SU-DHL-6 (cell line): ENCODE measurements around the gene CLMN.

ENCODE experiments used
- H2AFZ ChIP-seq: fragments of 200-600 bp; sonication (generic); 2 replicates; pipeline ENCODE4 v1.6.1; 2014; ENCODE audit warnings: low read depth, mild to moderate bottlenecking, moderate library complexity, mixed read lengths, antibody characterized with exemption, low read length; ENCODE audit not compliant: severe bottlenecking
- H3F3A ChIP-seq: fragments of 200-600 bp; shearing (Covaris generic); 2 replicates; pipeline ENCODE4 v1.6.0; 2016; ENCODE audit warnings: antibody characterized with exemption, mild to moderate bottlenecking; ENCODE audit not compliant: insufficient read depth
- H3K27ac ChIP-seq: fragments of 200-600 bp; sonication (generic); 2 replicates; pipeline ENCODE4 v1.5.1; 2016; ENCODE audit warnings: low read depth, mild to moderate bottlenecking, low read length, moderate library complexity, mixed read lengths
- H3K27me3 ChIP-seq: fragments of 200-600 bp; sonication (generic), shearing (Covaris generic); 2 replicates; pipeline ENCODE4 v1.6.0; 2014; ENCODE audit warnings: mild to moderate bottlenecking, low read length
- H3K36me3 ChIP-seq: fragments of 200-600 bp; sonication (generic); 2 replicates; pipeline ENCODE4 v1.6.1; 2014; ENCODE audit warnings: mild to moderate bottlenecking, low read length, mixed read lengths
- H3K4me2 ChIP-seq: fragments of 300-600, 200-600 bp; shearing (Covaris generic), sonication (generic); 2 replicates; pipeline ENCODE4 v1.6.0; 2014; ENCODE audit warnings: low read length, low read depth, mild to moderate bottlenecking; ENCODE audit not compliant: poor library complexity, severe bottlenecking
- H3K4me3 ChIP-seq: fragments of 200-600 bp; sonication (generic); 2 replicates; pipeline ENCODE4 v1.5.1; 2014; ENCODE audit warnings: antibody characterized with exemption, low read length, mild to moderate bottlenecking, mixed read lengths; ENCODE audit not compliant: insufficient read depth, poor library complexity, severe bottlenecking
- H3K79me2 ChIP-seq: fragments of 200-600 bp; sonication (generic); 2 replicates; pipeline ENCODE4 v1.6.1; 2014; ENCODE audit warnings: mild to moderate bottlenecking, low read length, moderate library complexity; ENCODE audit not compliant: insufficient read depth
- H3K9ac ChIP-seq: fragments of 200-600 bp; sonication (generic); 2 replicates; pipeline ENCODE4 v1.7.0; 2014; ENCODE audit warnings: mild to moderate bottlenecking, low read length
- H3K9me2 ChIP-seq: fragments of 200-600 bp; sonication (generic); replicated peaks from 2 replicates; pipeline ENCODE4 v1.6.1; 2014; ENCODE audit warnings: low read length; ENCODE audit not compliant: insufficient read depth
- H3K9me3 ChIP-seq: fragments of 200-600 bp; sonication (generic); 2 replicates; pipeline ENCODE4 v1.6.1; 2014; ENCODE audit warnings: low read length, mixed read lengths; ENCODE audit not compliant: insufficient read depth
- H4K20me1 ChIP-seq: fragments of 200-600 bp; sonication (generic); 2 replicates; pipeline ENCODE4 v1.6.1; 2014; ENCODE audit warnings: low read depth, mild to moderate bottlenecking, antibody characterized with exemption, low read length, moderate library complexity, mixed read lengths
- EZH2phosphoT487 ChIP-seq: fragments of 200-600 bp; sonication (generic), shearing (Covaris generic); conservative IDR thresholded peaks from 2 replicates; pipeline ENCODE4 v1.6.1; 2018; ENCODE audit warnings: mild to moderate bottlenecking, antibody characterized with exemption, low read length, moderate library complexity, mixed read lengths
- TF ChIP-seq, protein P1 (sequence below): fragments of 200-600 bp; sonication (generic); IDR thresholded peaks from one replicate; pipeline ENCODE4 v1.5.1; 2017; ENCODE audit warnings: antibody characterized with exemption, mild to moderate bottlenecking, low read length, moderate library complexity; ENCODE audit not compliant: insufficient read depth, poor library complexity, severe bottlenecking

Gene CLMN

DNA sequence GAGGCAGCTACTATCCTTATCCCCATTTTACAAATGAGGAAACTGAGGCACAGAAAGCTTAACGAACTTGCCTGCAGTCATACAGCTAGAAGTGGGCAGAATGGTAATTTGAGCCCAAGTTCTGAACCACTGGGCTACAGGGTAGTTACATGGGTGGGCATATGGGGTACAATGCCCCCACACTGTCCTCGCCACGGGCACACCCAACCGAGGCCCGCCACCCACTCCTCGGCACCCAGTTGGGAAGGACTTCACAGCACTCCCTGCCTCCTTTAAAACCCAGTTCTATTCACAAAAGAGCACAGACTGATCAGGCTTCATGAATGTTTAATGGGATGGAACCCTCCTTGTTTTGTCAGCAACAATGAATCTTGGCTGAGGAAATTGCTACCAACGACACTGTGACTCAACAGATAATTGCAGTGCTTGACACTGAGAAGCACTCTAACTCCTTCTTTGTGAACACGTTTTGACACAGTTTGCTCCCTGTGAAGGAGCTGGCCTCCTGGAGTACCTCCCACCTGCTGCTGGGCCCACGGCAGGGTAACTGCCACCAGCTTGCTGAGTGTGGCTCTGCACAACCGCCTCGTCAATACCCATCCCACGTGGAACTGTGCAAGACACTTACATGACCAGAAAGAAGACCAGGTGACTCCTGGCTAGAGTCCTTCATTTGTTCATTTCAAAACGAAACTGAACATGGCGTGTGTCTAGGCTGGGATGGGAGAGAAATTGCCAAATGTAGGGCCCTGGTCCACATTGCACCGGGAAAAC, 63.5 kb downstream of the CLMN start:
- no peaks in the 10 kb centered on the region for H3K79me2 ChIP-seq
- no peaks in the 10 kb centered on the region for H3F3A ChIP-seq
- no peak overlapping the region for H3K27ac ChIP-seq
- no peaks in the 10 kb centered on the region for H3K9me2 ChIP-seq
- H3K4me2 ChIP-seq, result no peak overlapping the region
- no peaks in the 10 kb centered on the region for H3K27me3 ChIP-seq
- no peaks in the 10 kb centered on the region for H3K9me3 ChIP-seq
- no peaks in the 10 kb centered on the region for H3K36me3 ChIP-seq
- no peak overlapping the region for H3K4me3 ChIP-seq
- no peak overlapping the region for H2AFZ ChIP-seq
- H4K20me1 ChIP-seq, result no peaks in the 10 kb centered on the region
- no peak for TF ChIP-seq EZH2phosphoT487
- TF ChIP-seq, protein P1, sequence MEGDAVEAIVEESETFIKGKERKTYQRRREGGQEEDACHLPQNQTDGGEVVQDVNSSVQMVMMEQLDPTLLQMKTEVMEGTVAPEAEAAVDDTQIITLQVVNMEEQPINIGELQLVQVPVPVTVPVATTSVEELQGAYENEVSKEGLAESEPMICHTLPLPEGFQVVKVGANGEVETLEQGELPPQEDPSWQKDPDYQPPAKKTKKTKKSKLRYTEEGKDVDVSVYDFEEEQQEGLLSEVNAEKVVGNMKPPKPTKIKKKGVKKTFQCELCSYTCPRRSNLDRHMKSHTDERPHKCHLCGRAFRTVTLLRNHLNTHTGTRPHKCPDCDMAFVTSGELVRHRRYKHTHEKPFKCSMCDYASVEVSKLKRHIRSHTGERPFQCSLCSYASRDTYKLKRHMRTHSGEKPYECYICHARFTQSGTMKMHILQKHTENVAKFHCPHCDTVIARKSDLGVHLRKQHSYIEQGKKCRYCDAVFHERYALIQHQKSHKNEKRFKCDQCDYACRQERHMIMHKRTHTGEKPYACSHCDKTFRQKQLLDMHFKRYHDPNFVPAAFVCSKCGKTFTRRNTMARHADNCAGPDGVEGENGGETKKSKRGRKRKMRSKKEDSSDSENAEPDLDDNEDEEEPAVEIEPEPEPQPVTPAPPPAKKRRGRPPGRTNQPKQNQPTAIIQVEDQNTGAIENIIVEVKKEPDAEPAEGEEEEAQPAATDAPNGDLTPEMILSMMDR, result no peak
- no peak overlapping the region for H3K9ac ChIP-seq

DNA sequence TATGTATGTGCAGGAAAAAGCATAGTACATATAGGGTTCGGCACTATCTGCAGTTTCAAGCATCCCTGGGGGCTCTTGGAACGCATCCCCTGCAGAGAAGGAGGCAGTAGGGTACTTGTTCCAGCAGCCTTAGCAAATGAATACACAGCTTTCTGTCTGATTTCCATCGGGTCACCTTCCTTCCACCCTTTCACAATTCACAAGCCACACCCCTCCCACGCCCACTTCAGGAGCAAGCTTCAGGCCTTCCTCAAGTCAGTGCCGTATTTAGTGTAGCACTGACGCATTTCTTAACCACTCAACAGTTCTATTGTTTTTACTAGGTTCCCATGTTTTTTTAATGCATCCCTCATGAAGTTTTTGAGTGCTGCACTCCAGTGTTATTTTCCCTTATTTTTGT, 64.2 kb downstream of the CLMN start:
- H3K9me3 ChIP-seq, result no peaks in the 10 kb centered on the region
- no peak overlapping the region for H3K4me2 ChIP-seq
- no peaks in the 10 kb centered on the region for H3K79me2 ChIP-seq
- H3K36me3 ChIP-seq, result no peaks in the 10 kb centered on the region
- H3K4me3 ChIP-seq, result no peak overlapping the region
- no peaks in the 10 kb centered on the region for H3F3A ChIP-seq
- H3K9me2 ChIP-seq, result no peaks in the 10 kb centered on the region
- TF ChIP-seq, protein P1, result no peak
- no peaks in the 10 kb centered on the region for H3K27me3 ChIP-seq
- no peaks in the 10 kb centered on the region for H4K20me1 ChIP-seq
- no peak overlapping the region for H3K9ac ChIP-seq
- H3K27ac ChIP-seq, result no peak overlapping the region
- H2AFZ ChIP-seq, result no peak overlapping the region

DNA sequence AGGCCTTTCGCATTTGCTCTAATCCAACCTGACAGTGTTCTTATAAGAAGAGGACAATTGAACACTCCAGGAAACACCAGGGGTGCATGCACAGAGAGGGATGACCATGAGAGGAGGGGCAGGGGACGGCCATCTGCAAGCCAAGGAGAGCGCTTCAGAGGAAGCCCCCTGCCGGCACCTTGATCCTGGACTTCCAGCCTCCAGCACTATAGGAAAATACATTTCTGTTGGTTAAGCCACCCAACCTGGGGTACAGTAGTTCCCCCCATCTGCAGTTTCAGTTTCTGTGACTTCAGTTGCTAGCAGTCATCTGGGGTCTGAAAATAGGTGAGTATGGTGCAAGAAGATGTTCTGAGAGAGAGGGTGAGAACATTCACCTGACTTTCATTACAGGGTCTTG, 64.7 kb downstream of the CLMN start:
- Histone ChIP-seq H3K4me2 (no peak overlapping the region), H3K36me3 (no peaks in the 10 kb centered on the region), H3K9me2 (no peaks in the 10 kb centered on the region), H3K79me2 (no peaks in the 10 kb centered on the region), H3K27ac (no peak overlapping the region), H3F3A (no peaks in the 10 kb centered on the region), H3K9ac (no peak overlapping the region), H3K27me3 (no peaks in the 10 kb centered on the region), H2AFZ (no peak overlapping the region), H3K4me3 (no peak overlapping the region), H3K9me3 (no peaks in the 10 kb centered on the region), H4K20me1 (no peaks in the 10 kb centered on the region)
- TF ChIP-seq EZH2phosphoT487, result no peak
- TF ChIP-seq, protein P1, result no peak
